HCT116 (cell line): Measurements from ENCODE around the gene IFNL4. TPM values are rescaled to one million over a fixed set of nuclear protein-coding genes. Genes with fewer than 3 reads are reported as not detected.

Experiments used
- ATAC-seq: fragments of 200-7000 bp; cut with Tn5 transposase; 2 replicates; pipeline ENCODE4 v1.9.1; 2020; ENCODE audit warnings: mild to moderate bottlenecking, moderate library complexity
- BruUV-seq: library from RNA; stranded (reverse); fragments of 400-500 nt; replicated peaks from 2 replicates; lab custom pipeline; 2021; lab: Mats Ljungman, UMichigan
- CTCF ChIA-PET: fragments of 300-600 bp; sonication (Branson Sonifier 250); formaldehyde crosslinking; loops from one replicate; lab custom pipeline; 2021; ENCODE audit warnings: antibody characterized with exemption; lab: Charles Lee
- POLR2A ChIA-PET: fragments of 300-600, 350-600 bp; sonication (Branson Sonifier 250); formaldehyde crosslinking; loops from one replicate; lab custom pipeline; 2021; ENCODE audit warnings: antibody characterized with exemption; lab: Charles Lee
- RAD21 ChIA-PET, 2 experiments: fragments of 300-600 bp; sonication (Branson Sonifier 250); formaldehyde crosslinking; loops; one replicate each; lab custom pipeline; 2023; ENCODE audit warnings: low total read pairs in 2 of 2; ENCODE audit not compliant: uncharacterized antibody in 2 of 2, unreplicated experiment in 2 of 2, low non-redundant PET in 1 of 2; lab: Charles Lee
- DNase-seq: peaks from one replicate; pipeline ENCODE4 v3.0.0-alpha.2; 2010; ENCODE audit warnings: low read depth, low spot score
- H2AFZ ChIP-seq: fragments of 200-600 bp; shearing (Covaris generic), sonication (generic); 2 replicates; pipeline ENCODE4 v1.6.1; 2017; ENCODE audit warnings: low read depth, mixed run types, mixed read lengths, antibody characterized with exemption, low read length; ENCODE audit not compliant: poor library complexity, severe bottlenecking
- H3K27ac ChIP-seq: 2 replicates; pipeline ENCODE4 v1.5.1; 2012; ENCODE audit warnings: low read depth, low read length
- H3K27me3 ChIP-seq: fragments of 200-600 bp; sonication (generic); 2 replicates; pipeline ENCODE4 v1.6.1; 2016; ENCODE audit warnings: mixed run types, low read length, mixed read lengths; ENCODE audit not compliant: insufficient read depth
- H3K36me3 ChIP-seq, 2 experiments: fragments of 200-500 bp in 1 of 2; fragments of 200-600 bp in 1 of 2; sonication (Bioruptor generic) in 1 of 2; sonication (generic) in 1 of 2; 2 replicates each; pipeline versions ENCODE4 v1.5.1 to v1.6.1; 2014 to 2016; ENCODE audit warnings: low read length in 2 of 2, inconsistent platforms in 1 of 2, mixed read lengths in 1 of 2, mixed run types in 1 of 2; ENCODE audit not compliant: insufficient read depth in 2 of 2, control insufficient read depth in 1 of 2
- H3K4me1 ChIP-seq, 2 experiments: fragments of 200-600 bp in 1 of 2; sonication (generic) in 1 of 2; 2 replicates each; pipeline versions ENCODE4 v1.5.1 to v1.6.1; 2012 to 2017; ENCODE audit warnings: low read length in 2 of 2, inconsistent platforms in 1 of 2, mild to moderate bottlenecking in 1 of 2, mixed read lengths in 1 of 2, mixed run types in 1 of 2, moderate library complexity in 1 of 2; ENCODE audit not compliant: insufficient read depth in 2 of 2, control insufficient read depth in 1 of 2
- H3K4me2 ChIP-seq: fragments of 200-600 bp; sonication (generic); 2 replicates; pipeline ENCODE4 v1.6.1; 2017; ENCODE audit warnings: mixed run types, low read length, mixed read lengths
- H3K4me3 ChIP-seq, 2 experiments: fragments of 200-600 bp in 1 of 2; sonication (generic) in 1 of 2; replicated peaks in 1 of 2; 2 replicates each; pipeline ENCODE4 v1.5.1; 2011 to 2016; ENCODE audit warnings: low read length in 2 of 2, control low read depth in 1 of 2, low read depth in 1 of 2, mild to moderate bottlenecking in 1 of 2, mixed read lengths in 1 of 2, mixed run types in 1 of 2
- H3K79me2 ChIP-seq: fragments of 200-600 bp; sonication (generic); 2 replicates; pipeline ENCODE4 v1.6.1; 2017; ENCODE audit warnings: mild to moderate bottlenecking, mixed run types, low read length, moderate library complexity, mixed read lengths; ENCODE audit not compliant: insufficient read depth
- H3K9ac ChIP-seq: fragments of 200-600 bp; sonication (generic); 2 replicates; pipeline ENCODE4 v1.6.1; 2016; ENCODE audit warnings: low read length, mixed read lengths
- H3K9me2 ChIP-seq: fragments of 200-600 bp; sonication (generic), shearing (Covaris generic); 2 replicates; pipeline ENCODE4 v1.6.1; 2017; ENCODE audit warnings: mixed run types, mild to moderate bottlenecking, moderate library complexity; ENCODE audit not compliant: insufficient read depth
- H3K9me3 ChIP-seq, 2 experiments: fragments of 200-500 bp in 1 of 2; fragments of 200-600 bp in 1 of 2; sonication (Bioruptor generic) in 1 of 2; sonication (generic) in 1 of 2; 2 replicates each; pipeline ENCODE4 v1.6.1; 2014 to 2017; ENCODE audit warnings: low read length in 2 of 2, mixed read lengths in 2 of 2, inconsistent platforms in 1 of 2, low read depth in 1 of 2, mild to moderate bottlenecking in 1 of 2, mixed run types in 1 of 2, moderate library complexity in 1 of 2; ENCODE audit not compliant: control insufficient read depth in 1 of 2, insufficient read depth in 1 of 2
- H4K20me1 ChIP-seq: fragments of 200-600 bp; sonication (generic), shearing (Covaris generic); 2 replicates; pipeline ENCODE4 v1.6.1; 2017; ENCODE audit warnings: mixed run types, mild to moderate bottlenecking, moderate library complexity; ENCODE audit not compliant: insufficient read depth
- ATF3 ChIP-seq: IDR thresholded peaks from 2 replicates; pipeline ENCODE4 v1.6.1; 2012
- CBX3 ChIP-seq: IDR thresholded peaks from 2 replicates; pipeline ENCODE4 v1.6.1; 2012; ENCODE audit warnings: low read depth
- EGR1 ChIP-seq: IDR thresholded peaks from 2 replicates; pipeline ENCODE4 v1.6.1; 2012; ENCODE audit warnings: low read depth
- ELF1 ChIP-seq: IDR thresholded peaks from 2 replicates; pipeline ENCODE4 v1.6.1; 2012; ENCODE audit warnings: low read depth, borderline replicate concordance
- FOSL1 ChIP-seq: IDR thresholded peaks from 2 replicates; pipeline ENCODE4 v1.6.1; 2012; ENCODE audit warnings: low read depth
- JUND ChIP-seq: IDR thresholded peaks from 2 replicates; pipeline ENCODE4 v1.6.1; 2012
- POLR2A ChIP-seq: IDR thresholded peaks from 2 replicates; pipeline ENCODE4 v1.7.0; 2011; ENCODE audit warnings: borderline replicate concordance; ENCODE audit not compliant: insufficient read depth, insufficient read length; ENCODE audit errors: extremely low read depth
- SIN3A ChIP-seq: IDR thresholded peaks from 2 replicates; pipeline ENCODE4 v1.6.1; 2012; ENCODE audit warnings: low read depth
- SP1 ChIP-seq: IDR thresholded peaks from 2 replicates; pipeline ENCODE4 v1.6.1; 2012; ENCODE audit warnings: low read depth
- SRF ChIP-seq: IDR thresholded peaks from 2 replicates; pipeline ENCODE4 v1.6.1; 2012; ENCODE audit warnings: low read depth
- YY1 ChIP-seq: IDR thresholded peaks from 2 replicates; pipeline ENCODE4 v1.6.1; 2011; ENCODE audit warnings: low read length, low read depth, moderate library complexity, mild to moderate bottlenecking; ENCODE audit not compliant: insufficient replicate concordance; ENCODE audit errors: extremely low read depth
- ZFX ChIP-seq: fragments of 450-650 bp; IDR thresholded peaks from 2 replicates; pipeline ENCODE4 v1.6.1; 2017
- intact Hi-C: fragments of 100-400 bp; cut with micrococcal nuclease; formaldehyde crosslinking; loops from 2 replicates; pipeline ENCODE4 v1.10.0; 2022
- total RNA-seq: library from RNA; stranded (reverse); gene quantifications from one replicate; pipeline ENCODE4 v1.2.1, GENCODE V29; 2021; ENCODE audit not compliant: unreplicated experiment
- TF ChIP-seq, protein P1 (sequence below): IDR thresholded peaks from 2 replicates; pipeline ENCODE4 v1.6.1; 2011; ENCODE audit warnings: mild to moderate bottlenecking, low read length, moderate library complexity; ENCODE audit not compliant: insufficient replicate concordance; ENCODE audit errors: extremely low read depth

Gene IFNL4
- total RNA-seq, 1 experiment from 2014 or later: not detected

- Histone ChIP-seq H3K4me2 (no peak overlapping the region), H3K9ac (no peak overlapping the region), H3K27ac (no peak overlapping the region), H3K9me2 (no peaks in the 10 kb centered on the region), H4K20me1 (no peaks in the 10 kb centered on the region), H3K36me3 (no peaks in the 10 kb centered on the region), H3K4me1 (peaks cover 2 to 12% of the 10 kb centered on the region in 2 experiments; a peak in 2 of 4 replicates), H2AFZ (no peak overlapping the region), H3K9me3 (no peaks in the 10 kb centered on the region), H3K4me3 (no peak overlapping the region), H3K27me3 (no peaks in the 10 kb centered on the region), H3K79me2 (no peaks in the 10 kb centered on the region)
- RAD21 ChIA-PET: no interaction called here
- BruUV-seq: no TSS peak
- intact Hi-C loops: no loop called here
- no peak for ATAC-seq
- CTCF ChIA-PET: no interaction called here
- POLR2A ChIA-PET: no interaction called here
- DNase-seq: no peak
- TF ChIP-seq ELF1 (no peak), EGR1 (no peak), YY1 (no peak), ZFX (no peak), FOSL1 (no peak), JUND (no peak), ATF3 (no peak), POLR2A (no peak), SRF (no peak), SIN3A (no peak), CBX3 (no peak), SP1 (no peak)
- TF ChIP-seq, protein P1, sequence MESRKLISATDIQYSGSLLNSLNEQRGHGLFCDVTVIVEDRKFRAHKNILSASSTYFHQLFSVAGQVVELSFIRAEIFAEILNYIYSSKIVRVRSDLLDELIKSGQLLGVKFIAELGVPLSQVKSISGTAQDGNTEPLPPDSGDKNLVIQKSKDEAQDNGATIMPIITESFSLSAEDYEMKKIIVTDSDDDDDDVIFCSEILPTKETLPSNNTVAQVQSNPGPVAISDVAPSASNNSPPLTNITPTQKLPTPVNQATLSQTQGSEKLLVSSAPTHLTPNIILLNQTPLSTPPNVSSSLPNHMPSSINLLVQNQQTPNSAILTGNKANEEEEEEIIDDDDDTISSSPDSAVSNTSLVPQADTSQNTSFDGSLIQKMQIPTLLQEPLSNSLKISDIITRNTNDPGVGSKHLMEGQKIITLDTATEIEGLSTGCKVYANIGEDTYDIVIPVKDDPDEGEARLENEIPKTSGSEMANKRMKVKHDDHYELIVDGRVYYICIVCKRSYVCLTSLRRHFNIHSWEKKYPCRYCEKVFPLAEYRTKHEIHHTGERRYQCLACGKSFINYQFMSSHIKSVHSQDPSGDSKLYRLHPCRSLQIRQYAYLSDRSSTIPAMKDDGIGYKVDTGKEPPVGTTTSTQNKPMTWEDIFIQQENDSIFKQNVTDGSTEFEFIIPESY: no peak
Measured at GRCh38 chr19:39296906-39297305, 48.2 kb upstream of the IFNL4 start.
